PFSK-1 (cell line): ENCODE results near the gene ULK4.

Experiments
- POLR2AphosphoS5 ChIP-seq: IDR thresholded peaks from 2 replicates; pipeline ENCODE4 v1.6.1; 2012; ENCODE audit warnings: low read depth, mild to moderate bottlenecking, control low read depth, low read length, moderate library complexity
- TAF1 ChIP-seq: IDR thresholded peaks from 2 replicates; pipeline ENCODE4 v1.6.1; 2012; ENCODE audit warnings: low read length, control low read depth, borderline replicate concordance; ENCODE audit not compliant: insufficient read depth

- no peak for TF ChIP-seq POLR2AphosphoS5
- no peak for TF ChIP-seq TAF1
These were observed 29.4 kb downstream of the ULK4 start for GRCh38 chr3:41932464-41932863.
